ENCODE results near the gene NR5A1.

NR5A1 gene

GRCh38 chr9:124479371-124479770 lies 27.8 kb downstream of the NR5A1 start:
- DNase-seq, result no peak

DNA sequence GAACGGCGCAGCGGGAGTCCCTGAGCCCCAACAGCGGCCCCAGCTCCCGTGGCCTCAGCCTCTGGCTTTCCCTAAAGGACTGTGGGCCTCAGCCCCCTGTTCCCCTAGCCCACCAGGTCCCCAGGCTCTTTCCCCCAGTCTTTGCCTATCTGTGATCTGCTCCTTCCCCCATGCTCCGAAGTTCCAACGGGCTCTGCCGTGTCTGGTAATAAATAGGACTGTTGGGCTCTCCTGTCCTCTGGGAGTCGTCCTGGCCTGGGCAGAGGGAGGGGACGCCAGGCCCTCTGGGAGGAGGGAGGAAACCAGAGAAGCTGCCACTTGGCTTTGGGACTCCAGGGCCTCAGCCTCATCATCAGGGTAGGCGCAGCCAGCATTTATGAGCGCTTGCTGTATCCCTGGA lies 28.8 kb downstream of the NR5A1 start:
- DNase-seq, result no peak

- no peak for DNase-seq
These were observed 29.4 kb downstream of the NR5A1 start for GRCh38 chr9:124477648-124478285.

- no peak for DNase-seq
These were observed 30.0 kb downstream of the NR5A1 start for GRCh38 chr9:124477211-124477647.

GRCh38 chr9:124475868-124476690 lies 31.1 kb downstream of the NR5A1 start:
- no peak for DNase-seq

- no peak for DNase-seq
These were observed 31.9 kb downstream of the NR5A1 start for GRCh38 chr9:124475158-124475867.

- no peak for DNase-seq
These were observed 33.0 kb downstream of the NR5A1 start for GRCh38 chr9:124474151-124474550.

- no peak for DNase-seq
These were observed 33.9 kb downstream of the NR5A1 start for GRCh38 chr9:124473310-124473709.

DNA sequence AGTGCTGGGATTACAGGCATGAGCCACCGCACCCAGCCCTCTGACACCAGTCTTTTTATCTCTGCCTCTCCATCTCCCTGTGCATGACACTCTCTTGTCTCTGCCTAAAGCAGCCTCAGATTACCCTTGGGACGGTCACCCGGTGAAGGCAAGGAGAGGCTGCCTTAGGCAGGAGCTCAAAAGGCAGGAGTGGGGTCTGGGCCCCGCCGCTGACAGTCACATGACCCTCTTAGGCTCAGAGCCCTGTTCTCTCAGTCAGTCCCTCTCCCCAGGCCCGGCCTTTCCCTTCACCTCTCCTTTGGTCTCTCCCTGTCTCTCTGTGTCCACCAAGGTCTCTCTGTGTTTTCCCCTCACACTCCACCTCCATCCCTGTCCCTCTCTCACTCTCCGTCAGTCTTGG lies 34.4 kb downstream of the NR5A1 start:
- DNase-seq, result no peak

DNA sequence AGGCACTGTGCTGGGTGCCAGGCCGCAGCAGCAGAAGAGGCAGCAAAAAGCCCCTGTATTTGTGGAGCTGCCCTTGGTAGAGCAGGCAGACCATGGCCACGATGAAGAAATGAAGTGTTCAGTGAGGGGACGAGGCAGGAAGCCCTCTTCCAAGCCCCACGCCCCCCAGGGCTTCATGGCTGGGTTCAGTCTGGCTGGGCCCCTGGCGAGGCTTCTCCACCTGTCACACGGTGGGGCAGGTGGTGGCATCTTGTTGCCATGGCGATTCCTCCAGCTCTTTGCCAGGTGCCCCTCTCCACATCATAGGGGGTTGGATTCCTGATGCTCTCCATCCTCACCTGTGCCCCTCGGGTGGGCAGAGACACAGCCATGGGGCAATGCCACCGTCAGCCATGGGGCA lies 35.4 kb downstream of the NR5A1 start:
- DNase-seq, result no peak

GRCh38 chr9:124470726-124471125 lies 36.5 kb downstream of the NR5A1 start:
- no peak for DNase-seq

DNA sequence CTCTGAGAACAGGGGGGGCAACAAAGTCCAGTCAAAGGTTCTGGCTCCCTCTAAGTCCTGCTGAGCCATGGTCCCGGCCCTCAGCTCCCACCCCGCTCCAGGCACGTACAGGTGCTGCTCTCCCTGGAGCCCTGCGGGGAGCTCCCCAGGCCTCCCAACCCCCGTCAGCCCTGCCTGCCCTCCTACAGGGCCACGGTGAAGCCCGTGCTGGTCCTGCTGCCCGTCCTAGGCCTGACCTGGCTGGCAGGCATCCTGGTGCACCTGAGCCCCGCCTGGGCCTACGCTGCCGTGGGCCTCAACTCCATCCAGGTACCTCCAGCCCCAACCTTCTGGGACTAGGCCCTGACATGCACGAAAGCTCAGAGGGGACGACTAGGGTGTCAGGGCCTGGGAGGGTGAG lies 36.9 kb downstream of the NR5A1 start:
- no peak for DNase-seq

- DNase-seq, result no peak
These were observed 38.0 kb downstream of the NR5A1 start for GRCh38 chr9:124469011-124469832.

- no peak for DNase-seq
These were observed 39.0 kb downstream of the NR5A1 start for GRCh38 chr9:124468061-124468740.

DNA sequence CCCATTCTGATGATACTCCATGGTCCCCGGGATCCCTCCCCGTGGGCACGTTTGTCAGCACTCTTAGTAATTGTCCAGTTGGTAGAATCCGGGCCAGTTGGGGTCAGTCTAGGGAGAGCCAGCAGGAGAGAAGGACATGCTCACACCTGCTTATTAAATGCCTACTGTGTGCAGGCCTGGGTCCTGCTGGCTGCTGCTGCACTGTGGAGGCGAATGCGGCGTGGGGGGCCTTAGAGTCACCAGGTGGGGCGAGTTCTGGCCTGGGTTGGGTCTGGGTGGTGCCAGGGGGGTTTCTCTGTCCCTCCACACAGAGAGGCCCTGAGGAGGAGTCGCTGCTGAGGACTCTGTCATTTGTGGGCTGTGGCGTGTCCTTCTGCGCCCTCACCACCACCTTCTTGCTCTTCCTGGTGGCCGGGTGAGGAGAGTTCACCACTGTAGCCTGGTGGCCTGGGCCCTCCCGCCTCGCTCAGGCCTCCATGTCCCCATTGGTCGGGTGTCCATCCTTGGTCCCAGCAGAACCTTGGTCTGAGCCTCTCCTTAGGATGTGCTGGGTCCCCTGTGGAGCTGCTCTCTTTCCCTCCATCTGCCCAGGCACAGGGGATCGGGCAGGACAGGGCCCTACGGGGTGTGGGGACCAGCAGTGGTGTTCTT lies 39.7 kb downstream of the NR5A1 start:
- DNase-seq, result no peak

DNA sequence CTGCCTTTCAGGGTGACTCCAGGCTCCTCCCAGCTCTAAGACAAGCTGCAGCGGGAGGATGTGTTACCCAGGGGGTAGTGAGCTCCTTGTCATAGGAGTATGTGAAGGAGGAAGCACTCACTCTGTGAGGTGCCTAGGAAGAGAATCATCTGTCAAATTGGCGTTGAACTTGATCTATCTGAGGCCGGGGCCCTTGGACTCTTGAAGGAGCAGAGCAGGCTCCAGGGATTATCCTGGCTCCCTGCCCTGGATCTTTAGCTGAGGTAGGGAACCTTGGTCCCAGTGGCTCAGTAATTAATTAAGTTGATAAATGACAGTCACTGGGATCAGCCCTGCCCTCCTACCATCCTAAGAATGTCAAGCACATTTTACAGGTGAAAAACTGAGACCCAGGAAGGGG lies 41.5 kb downstream of the NR5A1 start:
- no peak for DNase-seq

- no peak for DNase-seq
These were observed 44.5 kb downstream of the NR5A1 start for GRCh38 chr9:124462739-124463138.

- no peak for DNase-seq
These were observed 48.8 kb downstream of the NR5A1 start for GRCh38 chr9:124458441-124458840.

- no peak for DNase-seq
These were observed 49.2 kb downstream of the NR5A1 start for GRCh38 chr9:124457887-124458431.

DNA sequence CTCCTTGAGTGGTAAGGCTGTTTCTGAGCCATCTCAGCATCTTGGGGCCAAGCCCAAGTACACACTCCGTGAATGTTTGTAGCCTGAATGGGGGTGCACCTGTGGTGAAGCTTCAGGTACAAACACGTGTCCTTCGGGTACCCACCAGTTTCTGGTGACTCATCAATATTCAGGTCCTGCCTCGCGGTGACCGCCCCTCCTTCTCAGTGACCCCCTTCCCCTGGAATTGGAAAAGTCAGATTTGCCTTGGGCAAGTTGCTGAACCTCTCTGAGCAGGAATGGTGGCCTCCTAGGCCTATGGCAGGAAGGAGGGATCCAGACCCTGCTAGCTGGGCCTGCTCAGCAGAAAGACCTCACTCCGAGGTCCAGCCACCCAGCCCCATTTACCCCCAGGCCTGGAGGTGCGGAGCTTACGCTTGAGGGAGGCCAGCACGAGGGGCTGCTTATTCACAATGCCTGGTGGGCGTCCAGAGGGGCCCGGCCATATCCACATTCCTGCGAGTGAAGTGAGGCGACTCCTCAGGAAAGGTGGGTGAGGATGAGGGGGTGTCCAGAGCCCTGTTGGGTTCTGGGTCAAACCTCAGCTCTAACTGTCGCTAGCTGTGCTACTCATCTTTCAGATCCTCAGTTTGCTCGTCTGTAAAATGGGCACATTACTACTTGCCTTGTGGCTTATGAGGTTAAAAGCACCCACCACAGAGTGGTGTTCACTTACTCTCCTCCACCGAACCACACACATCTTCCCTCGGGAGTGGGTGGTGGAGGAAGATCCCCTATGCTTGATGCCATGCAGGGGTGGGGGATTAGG lies 49.9 kb downstream of the NR5A1 start:
- no peak for DNase-seq
